Muscle layer of duodenum (tissue), 2 donors: Measurements from ENCODE around the gene RPH3AL.
"Not testable (repeated sequence)": the region's sequence is repeated elsewhere in the genome, so short reads cannot be mapped to it uniquely, and the experiment has no call there.

Experiments used
- H3K27ac ChIP-seq: one replicate; pipeline ENCODE4 v1.7.0; 2013; ENCODE audit warnings: mild to moderate bottlenecking, low read length
- H3K27me3 ChIP-seq: one replicate; pipeline ENCODE4 v1.7.0; 2013; ENCODE audit warnings: low read depth, mild to moderate bottlenecking, control low read depth, low read length
- H3K36me3 ChIP-seq, 2 donors: one replicate each; pipeline ENCODE4 v1.7.0; 2013; ENCODE audit warnings: low read length in 2 of 2, control low read depth in 1 of 2, mild to moderate bottlenecking in 1 of 2; ENCODE audit not compliant: insufficient read depth in 2 of 2, control insufficient read depth in 1 of 2
- H3K4me1 ChIP-seq, 2 donors: one replicate each; pipeline ENCODE4 v1.7.0; 2013; ENCODE audit warnings: low read length in 2 of 2, mild to moderate bottlenecking in 2 of 2, control low read depth in 1 of 2, moderate library complexity in 1 of 2; ENCODE audit not compliant: insufficient read depth in 2 of 2, control insufficient read depth in 1 of 2
- H3K4me3 ChIP-seq, 2 donors: one replicate each; pipeline ENCODE4 v1.7.0; 2013; ENCODE audit warnings: low read length in 2 of 2, low read depth in 1 of 2, mild to moderate bottlenecking in 1 of 2
- H3K9me3 ChIP-seq, 2 donors: one replicate each; pipeline ENCODE4 v1.7.0; 2013; ENCODE audit warnings: low read length in 2 of 2, control low read depth in 1 of 2, mild to moderate bottlenecking in 1 of 2; ENCODE audit not compliant: control insufficient read depth in 1 of 2
- donor health status: healthy.

Gene RPH3AL

GRCh38 chr17:200586-200985 lies 152.0 kb downstream of the RPH3AL start:
- no peaks in the 10 kb centered on the region for H3K36me3 ChIP-seq
- no peak overlapping the region for H3K4me3 ChIP-seq
- peaks cover 7 to 15% of the 10 kb centered on the region in 2 donors for H3K4me1 ChIP-seq
- H3K9me3 ChIP-seq: no peaks in the 10 kb centered on the region
- no peaks in the 10 kb centered on the region for H3K27me3 ChIP-seq
- no peak overlapping the region for H3K27ac ChIP-seq

- H3K36me3 ChIP-seq: no peaks in the 10 kb centered on the region
- no peaks in the 10 kb centered on the region for H3K9me3 ChIP-seq
- peak overlapping the region; percentile 22 for H3K27ac ChIP-seq
- H3K27me3 ChIP-seq: no peaks in the 10 kb centered on the region
- peaks cover 7 to 15% of the 10 kb centered on the region in 2 donors for H3K4me1 ChIP-seq
- H3K4me3 ChIP-seq: no peak overlapping the region
Observed at GRCh38 chr17:199806-200545, 152.6 kb downstream of the RPH3AL start.

- no peaks in the 10 kb centered on the region for H3K9me3 ChIP-seq
- H3K4me1 ChIP-seq: peaks cover 7 to 21% of the 10 kb centered on the region in 2 donors
- no peak overlapping the region for H3K4me3 ChIP-seq
- H3K36me3 ChIP-seq: no peaks in the 10 kb centered on the region
- no peaks in the 10 kb centered on the region for H3K27me3 ChIP-seq
- peak overlapping the region; percentile 22 for H3K27ac ChIP-seq
Observed at GRCh38 chr17:199191-199604, 153.4 kb downstream of the RPH3AL start.

- not testable (repeated sequence) for H3K9me3 ChIP-seq, H3K27me3 ChIP-seq, H3K27ac ChIP-seq, H3K36me3 ChIP-seq, H3K4me3 ChIP-seq
- peaks cover 7 to 21% of the 10 kb centered on the region in 2 donors for H3K4me1 ChIP-seq
Observed at GRCh38 chr17:198225-198624, 154.4 kb downstream of the RPH3AL start.

GRCh38 chr17:197352-197751 lies 155.3 kb downstream of the RPH3AL start:
- no peaks in the 10 kb centered on the region for H3K9me3 ChIP-seq
- H3K36me3 ChIP-seq: no peaks in the 10 kb centered on the region
- no peak overlapping the region for H3K4me3 ChIP-seq
- H3K27ac ChIP-seq: no peak overlapping the region
- peaks cover 7 to 21% of the 10 kb centered on the region in 2 donors for H3K4me1 ChIP-seq
- H3K27me3 ChIP-seq: no peaks in the 10 kb centered on the region

DNA sequence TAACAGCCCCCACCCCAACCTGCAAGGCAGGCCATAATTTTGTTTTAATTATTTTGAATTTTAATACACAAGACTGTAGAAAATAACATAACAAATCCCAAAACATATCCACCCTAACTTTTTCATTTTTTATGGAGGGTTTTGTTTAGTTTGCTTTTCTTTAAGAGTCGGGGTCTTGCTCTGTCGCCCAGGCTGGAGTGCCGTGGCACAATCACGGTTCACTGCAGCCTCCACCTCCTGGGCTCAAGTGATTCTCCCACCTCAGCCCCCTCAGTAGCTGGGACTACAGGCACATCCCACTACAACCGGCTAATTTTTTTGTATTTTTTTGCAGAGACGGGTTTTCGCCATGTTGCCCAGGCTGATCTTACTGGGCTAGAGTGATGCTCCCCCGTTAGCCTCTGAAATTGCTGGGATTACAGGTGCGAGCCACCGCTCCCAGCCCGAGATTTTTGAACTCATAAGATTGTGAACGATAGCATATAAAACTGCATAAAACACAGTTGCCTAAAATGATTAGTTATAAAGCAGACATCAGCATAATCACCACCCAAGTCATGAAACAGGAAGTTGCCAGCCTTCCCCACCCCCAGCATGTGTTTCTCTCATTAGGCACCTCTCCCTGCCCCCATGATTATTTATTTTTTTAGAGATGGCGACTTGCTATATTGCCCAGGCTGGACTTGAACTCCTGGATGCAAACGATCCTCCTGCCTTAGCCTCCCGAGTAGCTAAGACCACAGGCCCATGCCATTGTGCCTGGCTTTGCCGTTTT lies 157.6 kb downstream of the RPH3AL start:
- Histone ChIP-seq H3K36me3 (no peaks in the 10 kb centered on the region), H3K4me3 (no peak overlapping the region), H3K4me1 (peaks cover 0 to 21% of the 10 kb centered on the region in 2 donors), H3K9me3 (no peaks in the 10 kb centered on the region), H3K27me3 (no peaks in the 10 kb centered on the region), H3K27ac (no peak overlapping the region)

DNA sequence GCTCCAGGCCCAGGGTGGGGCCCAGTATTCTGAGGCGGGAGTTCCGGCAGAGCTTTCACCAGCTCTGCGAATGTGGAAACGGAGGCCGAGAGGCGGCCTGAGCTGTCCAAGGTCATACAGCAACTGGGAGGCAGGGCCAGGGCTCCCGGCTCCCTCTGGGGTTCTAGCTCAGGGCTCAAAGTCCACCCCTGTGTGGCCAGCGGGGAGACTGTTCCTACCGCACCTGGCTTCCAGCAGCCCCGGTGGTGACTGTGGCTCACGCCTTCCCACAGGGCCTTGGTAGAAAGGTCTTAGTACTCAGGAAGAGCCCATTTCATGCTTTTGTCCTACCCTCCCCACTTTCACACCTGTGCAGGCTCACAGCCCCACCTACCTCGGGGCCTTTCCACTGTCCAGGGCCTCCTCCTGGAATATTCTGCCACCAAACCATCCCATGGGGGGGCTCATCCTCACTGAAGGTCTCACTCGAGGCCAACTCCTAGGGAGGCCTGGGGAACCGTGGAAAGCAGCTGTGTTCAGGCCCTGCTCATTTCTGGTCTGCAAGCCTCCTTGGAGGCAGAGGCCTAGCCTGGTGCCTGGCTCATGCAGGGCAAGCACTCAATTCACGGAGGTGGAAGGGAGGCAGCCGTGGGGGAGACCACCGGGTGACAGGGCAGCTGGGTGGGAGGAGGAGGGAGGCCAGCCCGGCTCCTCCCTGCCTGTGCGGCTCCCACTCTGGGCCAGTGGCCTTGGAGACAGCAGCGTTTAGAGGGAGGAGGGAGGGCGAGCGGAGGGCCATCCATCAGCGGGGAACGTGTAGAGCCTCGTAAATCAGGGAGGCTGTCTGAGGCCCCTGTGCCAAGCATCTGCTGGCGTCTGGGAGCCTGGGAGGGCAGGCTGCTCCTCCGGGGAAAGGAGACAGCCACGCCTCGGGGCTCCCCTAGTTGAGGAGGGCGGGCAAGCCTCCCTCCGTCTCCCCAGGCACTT lies 158.5 kb downstream of the RPH3AL start:
- Histone ChIP-seq H3K36me3 (no peaks in the 10 kb centered on the region), H3K27me3 (no peaks in the 10 kb centered on the region), H3K4me1 (peaks cover 0 to 12% of the 10 kb centered on the region in 2 donors), H3K27ac (no peak overlapping the region), H3K4me3 (no peak overlapping the region), H3K9me3 (no peaks in the 10 kb centered on the region)

DNA sequence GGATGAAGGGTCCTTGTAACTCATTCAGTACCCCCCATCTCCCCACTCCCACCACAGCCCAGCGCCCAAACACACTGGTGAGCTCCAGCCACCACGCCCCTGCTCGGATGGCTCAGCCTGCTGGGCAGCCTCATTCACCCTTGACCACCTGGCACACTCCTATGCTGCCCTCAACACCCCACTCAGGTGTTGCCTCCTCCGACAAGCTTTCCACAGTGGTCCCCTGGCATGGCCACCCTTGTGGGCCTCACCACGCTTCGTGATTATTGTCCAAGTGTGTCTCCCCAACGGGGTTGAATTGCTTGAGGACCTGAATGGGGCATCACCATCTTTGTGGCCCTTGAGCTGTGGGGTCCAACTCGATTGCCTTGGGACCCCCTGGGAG lies 159.2 kb downstream of the RPH3AL start:
- no peaks in the 10 kb centered on the region for H3K27me3 ChIP-seq
- H3K9me3 ChIP-seq: no peaks in the 10 kb centered on the region
- H3K36me3 ChIP-seq: no peaks in the 10 kb centered on the region
- H3K4me1 ChIP-seq: peaks cover 0 to 7% of the 10 kb centered on the region in 2 donors
- no peak overlapping the region for H3K4me3 ChIP-seq
- H3K27ac ChIP-seq: no peak overlapping the region

DNA sequence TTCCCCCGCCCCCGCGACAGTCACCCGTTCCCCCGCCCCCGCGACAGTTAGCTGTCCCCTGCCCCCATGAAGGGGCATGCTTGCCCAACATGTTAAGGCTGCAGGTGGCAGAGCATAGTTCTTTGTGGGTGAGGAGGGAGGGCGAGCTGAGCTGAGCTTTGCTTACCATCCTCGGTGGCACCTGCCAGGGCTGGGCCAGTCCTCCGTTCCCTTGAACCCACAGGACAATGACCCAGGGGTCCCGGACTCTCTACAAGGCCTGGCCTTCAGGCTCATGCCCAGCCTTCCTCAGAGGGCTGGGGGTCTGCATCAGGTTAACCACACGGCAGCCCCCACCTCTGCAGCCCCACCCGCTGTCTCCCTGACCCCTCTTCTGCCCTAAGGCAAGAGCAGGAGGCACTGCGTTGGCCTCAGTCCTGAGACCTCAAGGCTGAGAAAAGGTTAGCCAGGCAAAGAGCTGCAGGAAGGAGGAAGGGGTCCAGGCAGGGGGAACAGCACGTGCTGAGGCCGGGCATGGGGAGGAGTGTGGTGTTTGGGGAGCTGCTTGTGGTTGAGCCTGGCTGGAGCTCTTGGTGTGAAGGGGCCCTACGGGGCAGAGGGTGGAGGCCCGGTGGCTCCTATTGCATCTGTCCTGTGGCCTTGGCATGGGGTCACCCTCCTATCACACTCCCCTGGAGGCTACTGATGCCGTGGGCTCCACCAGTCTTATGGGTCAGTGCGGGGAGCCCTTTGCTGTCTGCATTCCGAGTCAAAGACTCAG lies 159.8 kb downstream of the RPH3AL start:
- H3K9me3 ChIP-seq: no peaks in the 10 kb centered on the region
- H3K4me1 ChIP-seq: peaks cover 0 to 6% of the 10 kb centered on the region in 2 donors
- H3K36me3 ChIP-seq: no peaks in the 10 kb centered on the region
- no peaks in the 10 kb centered on the region for H3K27me3 ChIP-seq
- no peak overlapping the region for H3K4me3 ChIP-seq
- H3K27ac ChIP-seq: no peak overlapping the region

DNA sequence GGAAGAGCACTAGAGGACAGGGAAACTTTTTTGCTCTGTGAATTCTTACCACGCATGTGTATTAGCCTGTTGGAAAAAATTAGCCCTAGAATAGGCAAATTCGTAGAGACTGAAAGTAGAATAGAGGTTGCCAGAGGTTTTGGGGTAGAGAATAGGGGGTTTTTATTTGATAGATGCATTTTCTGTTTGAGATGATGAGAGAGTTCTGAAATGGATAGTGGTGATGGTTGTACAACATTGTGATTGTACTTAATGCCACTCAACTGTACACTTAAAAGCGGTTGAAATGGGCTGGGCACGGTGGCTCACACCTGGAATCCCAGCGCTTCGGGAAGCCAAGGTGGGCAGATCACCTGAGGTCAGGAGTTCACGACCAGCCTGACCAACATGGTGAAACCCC lies 163.2 kb downstream of the RPH3AL start:
- H3K36me3 ChIP-seq: no peaks in the 10 kb centered on the region
- no peaks in the 10 kb centered on the region for H3K27me3 ChIP-seq
- no peaks in the 10 kb centered on the region for H3K9me3 ChIP-seq
- H3K4me1 ChIP-seq: peaks cover 0 to 3% of the 10 kb centered on the region in 2 donors
- no peak overlapping the region for H3K27ac ChIP-seq
- no peak overlapping the region for H3K4me3 ChIP-seq
